CD4-positive, alpha-beta T cell (primary cell): ENCODE data around the gene AKAP8. TPM values are rescaled to one million over a fixed set of nuclear protein-coding genes. Genes with fewer than 3 reads are reported as not detected.

Experiments used
- ATAC-seq: fragments of 200-7000 bp; cut with Tn5 transposase; one replicate; pipeline ENCODE4 v1.10.0; 2022; ENCODE audit warnings: mild to moderate bottlenecking; ENCODE audit not compliant: poor library complexity
- CTCF ChIA-PET: fragments of 350-600 bp; sonication (Branson Sonifier 250); formaldehyde crosslinking; loops from one replicate; lab custom pipeline; 2021; ENCODE audit warnings: antibody characterized with exemption, inconsistent platforms; lab: Charles Lee
- POLR2A ChIA-PET: fragments of 350-600 bp; sonication (Branson Sonifier 250); formaldehyde crosslinking; loops from one replicate; lab custom pipeline; 2021; ENCODE audit warnings: antibody characterized with exemption, inconsistent platforms; lab: Charles Lee
- DNase-seq, 14 experiments: peaks; one replicate each; pipeline ENCODE4 v3.0.0-alpha.2; 2013 to 2020; ENCODE audit warnings: mixed read lengths in 2 of 14
- H3K27ac ChIP-seq, 2 donors: one replicate each; pipeline versions ENCODE4 v1.5.1 to v1.7.0; 2013; ENCODE audit warnings: low read length in 2 of 2, low read depth in 1 of 2, mild to moderate bottlenecking in 1 of 2
- H3K27me3 ChIP-seq, 2 experiments: 1 replicate in 1 of 2; 2 replicates in 1 of 2; pipeline versions ENCODE4 v1.6.1 to v1.7.0; 2013; ENCODE audit warnings: low read length in 2 of 2, control low read depth in 1 of 2, mild to moderate bottlenecking in 1 of 2, moderate library complexity in 1 of 2; ENCODE audit not compliant: insufficient read depth in 2 of 2, control insufficient read depth in 1 of 2
- H3K36me3 ChIP-seq: one replicate; pipeline ENCODE4 v1.6.1; 2013; ENCODE audit warnings: low read length, control low read depth; ENCODE audit not compliant: insufficient read depth
- H3K4me1 ChIP-seq: one replicate; pipeline ENCODE4 v1.6.1; 2013; ENCODE audit warnings: low read length, control low read depth; ENCODE audit not compliant: insufficient read depth
- H3K4me3 ChIP-seq: one replicate; pipeline ENCODE4 v1.5.1; 2013; ENCODE audit warnings: mild to moderate bottlenecking, low read length, moderate library complexity
- H3K9me3 ChIP-seq, 2 experiments: 1 replicate in 1 of 2; 2 replicates in 1 of 2; pipeline versions ENCODE4 v1.6.1 to v1.7.0; 2013; ENCODE audit warnings: low read length in 2 of 2, mild to moderate bottlenecking in 2 of 2, control low read depth in 1 of 2, moderate library complexity in 1 of 2; ENCODE audit not compliant: control insufficient read depth in 1 of 2, insufficient read depth in 1 of 2
- H3K27ac Mint-ChIP-seq: one replicate; pipeline ENCODE4 v1.8.0; 2020; ENCODE audit warnings: mixed read lengths
- H3K27me3 Mint-ChIP-seq: one replicate; pipeline ENCODE4 v1.8.0; 2021; ENCODE audit warnings: mixed read lengths
- H3K36me3 Mint-ChIP-seq: one replicate; pipeline ENCODE4 v1.8.0; 2021; ENCODE audit warnings: low read depth, mixed read lengths
- H3K4me1 Mint-ChIP-seq: one replicate; pipeline ENCODE4 v1.8.0; 2021; ENCODE audit warnings: low read depth, mixed read lengths
- H3K4me3 Mint-ChIP-seq: one replicate; pipeline ENCODE4 v1.8.0; 2020; ENCODE audit warnings: mild to moderate bottlenecking, mixed read lengths
- H3K9me3 Mint-ChIP-seq: one replicate; pipeline ENCODE4 v1.8.0; 2020; ENCODE audit warnings: mixed read lengths
- intact Hi-C, 2 experiments: fragments of 100-400 bp; cut with DNase I in 1 of 2; cut with micrococcal nuclease in 1 of 2; formaldehyde crosslinking; loops; one replicate each; pipeline versions ENCODE4 v1.15.1 to v1.9.0; 2023 to 2025; cut with DNase I, micrococcal nuclease
- total RNA-seq, 174 experiments: library from RNA in 2 of 174; stranded (reverse) in 2 of 174; gene quantifications; one replicate each; pipeline ENCODE4 v1.2.3 and lab custom pipeline; 2021 to 2026
- TF ChIP-seq, protein P1 (sequence below): fragments of 200-600 bp; IDR thresholded peaks from one replicate; pipeline ENCODE4 v1.8.0; 2022; ENCODE audit warnings: antibody characterized with exemption, mild to moderate bottlenecking

AKAP8 gene
- total RNA-seq, 2 experiments from 2014 or later: 87.5 to 90.1 TPM

DNA sequence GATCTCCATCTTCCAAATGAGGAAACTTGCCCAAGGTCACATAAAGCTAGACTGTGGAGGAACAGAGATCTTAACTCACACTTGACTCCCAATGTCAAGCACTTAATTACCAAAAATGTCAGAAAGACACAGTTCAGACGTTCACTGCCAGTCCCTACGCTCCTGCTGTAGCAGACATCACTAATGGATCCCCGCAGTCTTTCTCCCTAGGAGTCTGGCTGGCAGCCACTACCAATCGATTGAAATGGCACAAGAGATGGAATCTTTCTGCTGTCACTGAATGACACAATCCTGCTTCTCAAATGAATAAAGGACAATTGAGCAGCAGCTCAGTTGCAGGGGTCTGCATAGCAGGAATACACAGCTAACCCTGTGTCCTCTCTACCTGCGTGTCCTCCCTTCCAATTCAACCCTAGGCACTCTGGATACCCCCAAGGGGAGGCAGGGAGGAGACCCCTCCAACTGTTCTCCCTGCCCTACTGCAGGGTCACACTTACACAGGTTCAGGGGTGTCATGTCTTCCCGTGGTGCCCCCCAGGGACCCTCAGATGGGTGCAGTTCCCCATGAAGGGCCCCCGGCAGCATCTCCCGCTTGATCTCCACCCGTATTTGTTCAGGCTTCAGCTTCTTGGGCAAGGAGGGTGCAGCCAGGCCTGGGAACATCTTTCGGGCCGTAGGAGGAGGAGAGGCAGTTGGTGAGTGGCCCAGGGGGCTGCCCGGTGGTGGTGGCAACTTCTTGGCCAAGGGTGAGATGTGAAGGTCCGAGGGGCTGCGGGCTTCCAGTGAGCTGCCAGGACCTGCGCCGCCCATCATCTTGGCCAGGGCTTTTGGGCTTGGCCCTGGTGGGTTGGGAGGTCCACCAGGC is 47.1 kb upstream of the AKAP8 start:
- no peaks in the 10 kb centered on the region for H3K27me3 Mint-ChIP-seq
- TF ChIP-seq, protein P1, sequence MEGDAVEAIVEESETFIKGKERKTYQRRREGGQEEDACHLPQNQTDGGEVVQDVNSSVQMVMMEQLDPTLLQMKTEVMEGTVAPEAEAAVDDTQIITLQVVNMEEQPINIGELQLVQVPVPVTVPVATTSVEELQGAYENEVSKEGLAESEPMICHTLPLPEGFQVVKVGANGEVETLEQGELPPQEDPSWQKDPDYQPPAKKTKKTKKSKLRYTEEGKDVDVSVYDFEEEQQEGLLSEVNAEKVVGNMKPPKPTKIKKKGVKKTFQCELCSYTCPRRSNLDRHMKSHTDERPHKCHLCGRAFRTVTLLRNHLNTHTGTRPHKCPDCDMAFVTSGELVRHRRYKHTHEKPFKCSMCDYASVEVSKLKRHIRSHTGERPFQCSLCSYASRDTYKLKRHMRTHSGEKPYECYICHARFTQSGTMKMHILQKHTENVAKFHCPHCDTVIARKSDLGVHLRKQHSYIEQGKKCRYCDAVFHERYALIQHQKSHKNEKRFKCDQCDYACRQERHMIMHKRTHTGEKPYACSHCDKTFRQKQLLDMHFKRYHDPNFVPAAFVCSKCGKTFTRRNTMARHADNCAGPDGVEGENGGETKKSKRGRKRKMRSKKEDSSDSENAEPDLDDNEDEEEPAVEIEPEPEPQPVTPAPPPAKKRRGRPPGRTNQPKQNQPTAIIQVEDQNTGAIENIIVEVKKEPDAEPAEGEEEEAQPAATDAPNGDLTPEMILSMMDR: no peak
- ChIA-PET POLR2A (no interaction called here), CTCF (no interaction called here)
- intact Hi-C loops: no loop called here
- Histone ChIP-seq H3K9me3 (peaks cover 0 to 17% of the 10 kb centered on the region in 2 experiments), H3K4me3 (no peak overlapping the region), H3K36me3 (peaks cover 68% of the 10 kb centered on the region), H3K4me1 (peaks cover 30% of the 10 kb centered on the region), H3K27ac (no peak overlapping the region), H3K27me3 (no peaks in the 10 kb centered on the region)
- no peaks in the 10 kb centered on the region for H3K9me3 Mint-ChIP-seq
- no peak for DNase-seq
- no peak overlapping the region for H3K27ac Mint-ChIP-seq
- H3K4me3 Mint-ChIP-seq: no peak overlapping the region
- H3K36me3 Mint-ChIP-seq: peaks cover 53% of the 10 kb centered on the region
- no peak for ATAC-seq
- peaks cover 18% of the 10 kb centered on the region for H3K4me1 Mint-ChIP-seq

DNA sequence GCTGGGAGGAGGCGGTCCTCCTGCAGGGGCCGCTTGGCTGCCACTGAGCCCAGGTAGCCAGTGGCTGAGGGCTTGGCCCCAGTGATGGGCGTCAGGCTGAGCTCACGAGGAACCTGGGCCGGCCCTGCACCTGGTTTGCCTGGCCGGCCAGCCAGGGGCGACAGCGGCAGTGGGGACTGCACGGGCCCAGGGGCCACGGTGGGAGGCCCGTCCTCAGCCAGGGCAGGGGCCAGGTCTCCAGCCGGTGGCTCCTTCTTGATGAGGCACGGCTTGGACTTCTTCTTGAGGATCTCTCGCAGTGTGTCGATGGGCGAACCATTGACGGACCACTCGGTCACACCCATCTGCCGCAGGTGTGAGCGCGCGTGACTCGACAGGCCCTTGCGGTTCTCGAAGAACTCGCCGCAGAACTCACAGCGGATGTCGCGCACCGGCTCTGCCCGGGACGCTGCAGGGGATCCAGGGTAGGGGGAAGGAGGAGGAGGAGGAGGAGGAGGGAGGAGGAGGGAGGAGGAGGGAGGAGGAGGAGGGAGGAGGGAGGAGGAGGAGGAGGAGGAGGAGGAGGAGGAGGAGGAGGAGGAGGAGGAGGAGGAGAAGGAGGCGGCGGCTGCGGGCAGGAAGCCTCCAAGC is 45.8 kb upstream of the AKAP8 start:
- no peak for DNase-seq
- intact Hi-C loops: no loop called here
- TF ChIP-seq, protein P1: no peak
- Mint-ChIP-seq H3K27ac (no peak overlapping the region), H3K9me3 (no peaks in the 10 kb centered on the region), H3K27me3 (no peaks in the 10 kb centered on the region), H3K4me1 (peaks cover 6% of the 10 kb centered on the region), H3K36me3 (peaks cover 45% of the 10 kb centered on the region), H3K4me3 (no peak overlapping the region)
- Histone ChIP-seq H3K36me3 (peaks cover 63% of the 10 kb centered on the region), H3K9me3 (peaks cover 0 to 17% of the 10 kb centered on the region in 2 experiments), H3K27me3 (no peaks in the 10 kb centered on the region), H3K4me3 (no peak overlapping the region), H3K4me1 (peaks cover 17% of the 10 kb centered on the region), H3K27ac (no peak overlapping the region)
- ATAC-seq: no peak
- POLR2A ChIA-PET: no interaction called here
- CTCF ChIA-PET: no interaction called here

DNA sequence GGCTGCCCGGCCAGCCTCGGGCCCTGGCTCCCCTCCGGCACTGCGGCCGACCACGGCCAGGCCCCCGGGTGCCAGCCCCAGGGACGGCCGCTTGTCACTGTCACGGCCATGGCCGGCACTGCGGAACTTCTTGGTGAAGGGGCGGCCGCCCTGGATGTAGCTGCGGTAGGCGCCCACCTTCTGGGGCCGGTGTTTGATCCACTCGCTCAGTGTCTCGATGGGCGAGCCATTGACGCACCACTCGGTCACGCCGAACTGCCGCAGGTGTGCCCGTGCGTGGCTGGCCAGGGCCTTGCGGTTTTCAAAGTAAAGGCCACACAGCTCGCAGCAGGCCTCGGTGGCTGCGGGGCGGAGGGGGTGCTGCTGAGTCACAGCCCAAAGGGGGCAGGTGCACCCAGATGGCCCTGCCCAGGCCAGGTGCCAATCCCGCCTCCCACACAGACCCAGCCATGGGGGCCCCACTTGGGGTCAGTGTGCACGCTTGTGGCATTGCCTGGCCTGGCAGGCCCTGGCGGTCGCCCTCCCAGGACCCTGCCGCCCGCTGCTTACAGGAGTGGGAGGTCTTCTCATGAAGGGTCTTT is 45.2 kb upstream of the AKAP8 start:
- ChIA-PET POLR2A (no interaction called here), CTCF (no interaction called here)
- Histone ChIP-seq H3K4me1 (peaks cover 11% of the 10 kb centered on the region), H3K27ac (no peak overlapping the region), H3K4me3 (no peak overlapping the region), H3K36me3 (peaks cover 62% of the 10 kb centered on the region), H3K9me3 (peaks cover 0 to 17% of the 10 kb centered on the region in 2 experiments), H3K27me3 (no peaks in the 10 kb centered on the region)
- Mint-ChIP-seq H3K9me3 (no peaks in the 10 kb centered on the region), H3K4me3 (no peak overlapping the region), H3K36me3 (peaks cover 43% of the 10 kb centered on the region), H3K27me3 (no peaks in the 10 kb centered on the region), H3K27ac (no peak overlapping the region), H3K4me1 (peaks cover 7% of the 10 kb centered on the region)
- no peak for ATAC-seq
- DNase-seq: no peak
- intact Hi-C loops: no loop called here
- TF ChIP-seq, protein P1: no peak
